Astrocyte (in vitro differentiated cells and primary cell): ENCODE measurements around the gene FAM120B. TPM values are rescaled to one million over a fixed set of nuclear protein-coding genes. Genes with fewer than 3 reads are reported as not detected.

ENCODE experiments used
- DNase-seq: peaks from one replicate; pipeline ENCODE4 v3.0.0-alpha.2; 2010; ENCODE audit warnings: low read depth
- FAIRE-seq: peaks from 2 replicates; lab custom pipeline; 2011; peaks lifted over from hg19 to GRCh38; lab: Jason Lieb, UNC
- H2AFZ ChIP-seq: 2 replicates; pipeline ENCODE4 v1.6.0; 2012; ENCODE audit warnings: low read depth, low read length, inconsistent platforms
- H3K27ac ChIP-seq: 2 replicates; pipeline ENCODE4 v1.5.1; 2011; ENCODE audit warnings: low read depth, low read length, inconsistent platforms
- H3K27me3 ChIP-seq: 2 replicates; pipeline ENCODE4 v1.6.0; 2011; ENCODE audit warnings: low read length, inconsistent platforms; ENCODE audit not compliant: insufficient read depth
- H3K36me3 ChIP-seq: 2 replicates; pipeline ENCODE4 v1.5.1; 2011; ENCODE audit warnings: low read length, inconsistent platforms; ENCODE audit not compliant: insufficient read depth
- H3K4me1 ChIP-seq: 2 replicates; pipeline ENCODE4 v1.5.1; 2011; ENCODE audit warnings: low read length, inconsistent platforms; ENCODE audit not compliant: insufficient read depth
- H3K4me2 ChIP-seq: 2 replicates; pipeline ENCODE4 v1.6.0; 2012; ENCODE audit warnings: low read length, inconsistent platforms
- H3K4me3 ChIP-seq: 2 replicates; pipeline ENCODE4 v1.5.1; 2011; ENCODE audit warnings: low read depth, mild to moderate bottlenecking, low read length, inconsistent platforms; ENCODE audit not compliant: insufficient read depth
- H3K79me2 ChIP-seq: 2 replicates; pipeline ENCODE4 v1.6.0; 2012; ENCODE audit warnings: mild to moderate bottlenecking, low read length, inconsistent platforms; ENCODE audit not compliant: insufficient read depth
- H3K9ac ChIP-seq: 2 replicates; pipeline ENCODE4 v1.6.0; 2012; ENCODE audit warnings: mild to moderate bottlenecking, low read length, inconsistent platforms
- H3K9me3 ChIP-seq: 2 replicates; pipeline ENCODE4 v1.5.1; 2012; ENCODE audit warnings: low read depth, mild to moderate bottlenecking, low read length, inconsistent platforms; ENCODE audit not compliant: insufficient read depth
- H4K20me1 ChIP-seq: 2 replicates; pipeline ENCODE4 v1.6.0; 2012; ENCODE audit warnings: low read length, inconsistent platforms; ENCODE audit not compliant: insufficient read depth
- H3K27ac Mint-ChIP-seq: one replicate; pipeline ENCODE4 v1.8.0; 2021; ENCODE audit warnings: mild to moderate bottlenecking, mixed read lengths; ENCODE audit not compliant: unreplicated experiment
- H3K27me3 Mint-ChIP-seq: one replicate; pipeline ENCODE4 v1.8.0; 2021; ENCODE audit warnings: low read depth, mixed read lengths; ENCODE audit not compliant: unreplicated experiment
- H3K36me3 Mint-ChIP-seq: one replicate; pipeline ENCODE4 v1.8.0; 2021; ENCODE audit warnings: low read depth, mixed read lengths; ENCODE audit not compliant: unreplicated experiment
- H3K4me1 Mint-ChIP-seq: one replicate; pipeline ENCODE4 v1.8.0; 2021; ENCODE audit warnings: low read depth, mixed read lengths; ENCODE audit not compliant: unreplicated experiment
- H3K4me3 Mint-ChIP-seq: one replicate; pipeline ENCODE4 v1.8.0; 2021; ENCODE audit warnings: mild to moderate bottlenecking, moderate library complexity, mixed read lengths; ENCODE audit not compliant: unreplicated experiment
- H3K9me3 Mint-ChIP-seq: one replicate; pipeline ENCODE4 v1.8.0; 2021; ENCODE audit warnings: mild to moderate bottlenecking, mixed read lengths; ENCODE audit not compliant: unreplicated experiment
- EZH2 ChIP-seq: IDR thresholded peaks from 2 replicates; pipeline ENCODE4 v1.6.1; 2012; ENCODE audit warnings: mild to moderate bottlenecking, low read length, inconsistent platforms; ENCODE audit not compliant: insufficient read depth
- total RNA-seq: library from RNA; stranded (reverse); gene quantifications from 2 replicates; pipeline ENCODE4 v1.2.1, GENCODE V29; 2021
- TF ChIP-seq, protein P1 (sequence below): IDR thresholded peaks from 2 replicates; pipeline ENCODE4 v1.5.1; 2011; ENCODE audit warnings: low read depth, mild to moderate bottlenecking, inconsistent platforms, low read length, moderate library complexity; ENCODE audit not compliant: insufficient read depth

The FAM120B gene
- total RNA-seq, 1 donor from 2014 or later = 29.8 TPM

DNA sequence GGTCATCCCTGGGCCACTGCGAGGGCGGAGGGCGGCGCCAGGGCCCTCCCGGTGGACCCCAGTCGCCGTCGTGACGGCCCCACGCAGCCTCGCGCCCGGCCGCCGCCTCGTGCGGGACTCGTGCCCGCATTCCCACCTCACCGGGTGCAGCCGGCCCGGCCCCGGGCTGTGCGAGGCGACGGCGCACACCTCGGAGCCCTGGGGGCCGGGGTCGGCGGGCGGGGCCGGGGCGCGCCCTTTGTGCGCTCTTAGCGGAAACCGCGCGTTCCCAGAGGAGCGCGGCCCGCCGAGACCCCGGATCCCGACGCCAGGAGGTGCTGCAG lies 10.2 kb upstream of the FAM120B start:
- no peak overlapping the region for H3K9ac ChIP-seq
- FAIRE-seq = no peak
- peaks cover 9% of the 10 kb centered on the region for H3K4me1 ChIP-seq
- H3K9me3 ChIP-seq = no peaks in the 10 kb centered on the region
- Mint-ChIP-seq H3K27me3 (peaks cover 53% of the 10 kb centered on the region), H3K4me1 (peaks cover 5% of the 10 kb centered on the region), H3K36me3 (peaks cover 3% of the 10 kb centered on the region), H3K9me3 (peaks cover 11% of the 10 kb centered on the region), H3K4me3 (no peak overlapping the region), H3K27ac (no peak overlapping the region)
- peaks cover 74% of the 10 kb centered on the region for H3K27me3 ChIP-seq
- H3K27ac ChIP-seq = no peak overlapping the region
- no peaks in the 10 kb centered on the region for H3K36me3 ChIP-seq
- peaks cover 22% of the 10 kb centered on the region for H4K20me1 ChIP-seq
- no peak for DNase-seq
- no peak overlapping the region for H2AFZ ChIP-seq
- no peaks in the 10 kb centered on the region for H3K79me2 ChIP-seq
- no peak overlapping the region for H3K4me3 ChIP-seq
- H3K4me2 ChIP-seq = peak overlapping the region; percentile 86
- TF ChIP-seq EZH2 = peak; percentile 82
- TF ChIP-seq, protein P1, sequence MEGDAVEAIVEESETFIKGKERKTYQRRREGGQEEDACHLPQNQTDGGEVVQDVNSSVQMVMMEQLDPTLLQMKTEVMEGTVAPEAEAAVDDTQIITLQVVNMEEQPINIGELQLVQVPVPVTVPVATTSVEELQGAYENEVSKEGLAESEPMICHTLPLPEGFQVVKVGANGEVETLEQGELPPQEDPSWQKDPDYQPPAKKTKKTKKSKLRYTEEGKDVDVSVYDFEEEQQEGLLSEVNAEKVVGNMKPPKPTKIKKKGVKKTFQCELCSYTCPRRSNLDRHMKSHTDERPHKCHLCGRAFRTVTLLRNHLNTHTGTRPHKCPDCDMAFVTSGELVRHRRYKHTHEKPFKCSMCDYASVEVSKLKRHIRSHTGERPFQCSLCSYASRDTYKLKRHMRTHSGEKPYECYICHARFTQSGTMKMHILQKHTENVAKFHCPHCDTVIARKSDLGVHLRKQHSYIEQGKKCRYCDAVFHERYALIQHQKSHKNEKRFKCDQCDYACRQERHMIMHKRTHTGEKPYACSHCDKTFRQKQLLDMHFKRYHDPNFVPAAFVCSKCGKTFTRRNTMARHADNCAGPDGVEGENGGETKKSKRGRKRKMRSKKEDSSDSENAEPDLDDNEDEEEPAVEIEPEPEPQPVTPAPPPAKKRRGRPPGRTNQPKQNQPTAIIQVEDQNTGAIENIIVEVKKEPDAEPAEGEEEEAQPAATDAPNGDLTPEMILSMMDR = no peak

GRCh38 chr6:170296746-170297575 lies 9.6 kb upstream of the FAM120B start:
- H3K27ac ChIP-seq = no peak overlapping the region
- no peak overlapping the region for H3K4me3 ChIP-seq
- Mint-ChIP-seq H3K9me3 (peaks cover 16% of the 10 kb centered on the region), H3K27ac (no peak overlapping the region), H3K4me3 (no peak overlapping the region), H3K36me3 (peaks cover 6% of the 10 kb centered on the region), H3K4me1 (peaks cover 5% of the 10 kb centered on the region), H3K27me3 (peaks cover 50% of the 10 kb centered on the region)
- H4K20me1 ChIP-seq = peaks cover 20% of the 10 kb centered on the region
- no peaks in the 10 kb centered on the region for H3K9me3 ChIP-seq
- TF ChIP-seq EZH2 = peak; percentile 56
- TF ChIP-seq, protein P1 = no peak
- DNase-seq (no peak), FAIRE-seq (no peak)
- peaks cover 70% of the 10 kb centered on the region for H3K27me3 ChIP-seq
- H3K9ac ChIP-seq = no peak overlapping the region
- H3K4me2 ChIP-seq = peak overlapping the region; percentile 86
- no peak overlapping the region for H2AFZ ChIP-seq
- no peaks in the 10 kb centered on the region for H3K36me3 ChIP-seq
- peaks cover 9% of the 10 kb centered on the region for H3K4me1 ChIP-seq
- H3K79me2 ChIP-seq = no peaks in the 10 kb centered on the region
